Urinary bladder (tissue), 4 donors: ENCODE measurements around the gene AXL. TPM values are rescaled to one million over a fixed set of nuclear protein-coding genes. Genes with fewer than 3 reads are reported as not detected.
A peak's percentile ranks its signal among the peaks of the same experiment; 100 is the strongest.

Source experiments
- DNase-seq: peaks from one replicate; pipeline ENCODE4 v3.0.0-alpha.2; 2015; ENCODE audit errors: extremely low spot score
- H3K27ac ChIP-seq: one replicate; pipeline ENCODE4 v1.5.1; 2013; ENCODE audit warnings: low read depth, mild to moderate bottlenecking, moderate library complexity
- H3K36me3 ChIP-seq: one replicate; pipeline ENCODE4 v1.6.1; 2013; ENCODE audit warnings: mild to moderate bottlenecking, moderate library complexity; ENCODE audit not compliant: insufficient read depth
- H3K4me1 ChIP-seq: one replicate; pipeline ENCODE4 v1.6.1; 2013; ENCODE audit warnings: mild to moderate bottlenecking, moderate library complexity; ENCODE audit not compliant: insufficient read depth
- H3K4me3 ChIP-seq: one replicate; pipeline ENCODE4 v1.5.1; 2013; ENCODE audit warnings: low read depth, low read length
- WGBS: extraction: QIAGEN DNeasy Blood & Tissue Kit; methylation state at CpG from one replicate; pipeline ENCODE4 v1.1.7; 2013; 5-methylcytosine and 5-hydroxymethylcytosine counted together
- polyA plus RNA-seq: library from polyadenylated mRNA; stranded (reverse); fragments of 200-250 nt; gene quantifications from one replicate; pipeline ENCODE4 v1.2.3, GENCODE V29; 2013
- total RNA-seq: library from RNA; depleted of rRNA; stranded (reverse); fragments of >200 nt; gene quantifications from one replicate; pipeline ENCODE4 v1.2.3, GENCODE V29; 2014
- donor health status: healthy with polysubstance abuse.
- donor health status: healthy.

AXL gene
- total and polyA plus RNA-seq, 2 donors, result 53.7 to 55.0 TPM

GRCh38 chr19:41234512-41235168 is 15.6 kb downstream of the AXL start:
- no peak overlapping the region for H3K4me3 ChIP-seq
- H3K27ac ChIP-seq, result no peak overlapping the region
- H3K36me3 ChIP-seq, result no peaks in the 10 kb centered on the region
- DNase-seq, result no peak
- 84% methylated on average over 8 of the region's 8 CpGs for WGBS
- H3K4me1 ChIP-seq, result no peaks in the 10 kb centered on the region

GRCh38 chr19:41235480-41235879 is 16.5 kb downstream of the AXL start:
- H3K4me3 ChIP-seq, result no peak overlapping the region
- H3K27ac ChIP-seq, result no peak overlapping the region
- WGBS, result 90% methylated on average over 4 of the region's 4 CpGs
- H3K4me1 ChIP-seq, result no peaks in the 10 kb centered on the region
- no peaks in the 10 kb centered on the region for H3K36me3 ChIP-seq
- DNase-seq, result no peak

- H3K27ac ChIP-seq, result no peak overlapping the region
- 88% methylated on average over 10 of the region's 10 CpGs for WGBS
- no peaks in the 10 kb centered on the region for H3K36me3 ChIP-seq
- no peaks in the 10 kb centered on the region for H3K4me1 ChIP-seq
- no peak overlapping the region for H3K4me3 ChIP-seq
- no peak for DNase-seq
Observed at GRCh38 chr19:41238244-41238643, 19.2 kb downstream of the AXL start.

- no peak overlapping the region for H3K27ac ChIP-seq
- 81% methylated on average over 9 of the region's 9 CpGs for WGBS
- H3K4me1 ChIP-seq, result no peaks in the 10 kb centered on the region
- DNase-seq, result no peak
- no peak overlapping the region for H3K4me3 ChIP-seq
- no peaks in the 10 kb centered on the region for H3K36me3 ChIP-seq
Observed at GRCh38 chr19:41239363-41239762, 20.3 kb downstream of the AXL start.

GRCh38 chr19:41239961-41240574 is 21.0 kb downstream of the AXL start:
- Histone ChIP-seq H3K4me3 (no peak overlapping the region), H3K27ac (no peak overlapping the region), H3K4me1 (no peaks in the 10 kb centered on the region), H3K36me3 (no peaks in the 10 kb centered on the region)
- WGBS, result 100% methylated on average over 2 of the region's 2 CpGs
- no peak for DNase-seq

- 90% methylated on average over 5 of the region's 5 CpGs for WGBS
- no peak overlapping the region for H3K27ac ChIP-seq
- no peaks in the 10 kb centered on the region for H3K4me1 ChIP-seq
- no peak for DNase-seq
- H3K4me3 ChIP-seq, result no peak overlapping the region
- no peaks in the 10 kb centered on the region for H3K36me3 ChIP-seq
Observed at GRCh38 chr19:41241859-41242258, 22.8 kb downstream of the AXL start.

- WGBS, result 88% methylated on average over 4 of the region's 4 CpGs
- Histone ChIP-seq H3K4me3 (no peak overlapping the region), H3K4me1 (no peaks in the 10 kb centered on the region), H3K36me3 (no peaks in the 10 kb centered on the region), H3K27ac (no peak overlapping the region)
- no peak for DNase-seq
Observed at GRCh38 chr19:41244117-41244516, 25.1 kb downstream of the AXL start.

GRCh38 chr19:41245843-41246242 is 26.8 kb downstream of the AXL start:
- no peak for DNase-seq
- Histone ChIP-seq H3K4me1 (no peaks in the 10 kb centered on the region), H3K4me3 (no peak overlapping the region), H3K27ac (no peak overlapping the region), H3K36me3 (no peaks in the 10 kb centered on the region)
- 85% methylated on average over 3 of the region's 3 CpGs for WGBS

- no peak for DNase-seq
- no peak overlapping the region for H3K27ac ChIP-seq
- no peaks in the 10 kb centered on the region for H3K4me1 ChIP-seq
- H3K4me3 ChIP-seq, result no peak overlapping the region
- 92% methylated on average over 4 of the region's 4 CpGs for WGBS
- peaks cover 3% of the 10 kb centered on the region for H3K36me3 ChIP-seq
Observed at GRCh38 chr19:41248895-41249294, 29.9 kb downstream of the AXL start.

- peaks cover 3% of the 10 kb centered on the region for H3K36me3 ChIP-seq
Observed at GRCh38 chr19:41249707-41250423, 30.8 kb downstream of the AXL start.

GRCh38 chr19:41253660-41254059 is 34.6 kb downstream of the AXL start:
- WGBS, result 97% methylated on average over 6 of the region's 6 CpGs
- no peak overlapping the region for H3K4me3 ChIP-seq
- DNase-seq, result no peak
- H3K36me3 ChIP-seq, result peaks cover 3% of the 10 kb centered on the region
- H3K4me1 ChIP-seq, result no peaks in the 10 kb centered on the region
- H3K27ac ChIP-seq, result no peak overlapping the region

More at GRCh38 chr19:41249707-41250423, 30.8 kb downstream of the AXL start:
- 88% methylated on average over 9 of the region's 9 CpGs for WGBS
- Histone ChIP-seq H3K27ac (no peak overlapping the region), H3K4me1 (no peaks in the 10 kb centered on the region), H3K4me3 (no peak overlapping the region)
- no peak for DNase-seq

- no peak overlapping the region for H3K27ac ChIP-seq
- no peak overlapping the region for H3K4me3 ChIP-seq
- DNase-seq, result no peak
- no peaks in the 10 kb centered on the region for H3K4me1 ChIP-seq
- peaks cover 3% of the 10 kb centered on the region for H3K36me3 ChIP-seq
Observed at GRCh38 chr19:41255171-41255570, 36.1 kb downstream of the AXL start.

- WGBS, result 56% methylated on average over 10 of the region's 10 CpGs
- Histone ChIP-seq H3K36me3 (no peaks in the 10 kb centered on the region), H3K4me3 (peak overlapping the region; percentile 31), H3K4me1 (no peaks in the 10 kb centered on the region), H3K27ac (peak overlapping the region; percentile 59)
- no peak for DNase-seq
Observed at GRCh38 chr19:41261474-41262190, 42.6 kb downstream of the AXL start.
